PC-3 (cell line): Measurements from ENCODE around the gene PAFAH2. TPM values are rescaled to one million over a fixed set of nuclear protein-coding genes. Genes with fewer than 3 reads are reported as not detected.

Experiments used
- ATAC-seq: fragments of 200-7000 bp; cut with Tn5 transposase; 2 replicates; pipeline ENCODE4 v1.9.1; 2020; ENCODE audit warnings: mild to moderate bottlenecking, moderate library complexity
- BruUV-seq: library from RNA; stranded (reverse); fragments of 400-500 nt; replicated peaks from 2 replicates; lab custom pipeline; 2021; lab: Mats Ljungman, UMichigan
- CTCF ChIA-PET: fragments of 300-600 bp; sonication (Branson Sonifier 250); formaldehyde crosslinking; loops from one replicate; lab custom pipeline; 2022; ENCODE audit warnings: antibody characterized with exemption; lab: Charles Lee
- POLR2A ChIA-PET: fragments of 300-600 bp; sonication (Branson Sonifier 250); formaldehyde crosslinking; loops from one replicate; lab custom pipeline; 2022; ENCODE audit warnings: antibody characterized with exemption; ENCODE audit not compliant: unreplicated experiment; lab: Charles Lee
- DNase-seq: peaks from one replicate; pipeline ENCODE4 v3.0.0-alpha.2; 2015
- H2AFZ ChIP-seq: fragments of 300-600 bp; sonication (generic); 2 replicates; pipeline ENCODE4 v1.6.0; 2016; ENCODE audit warnings: antibody characterized with exemption, low read length
- H3F3A ChIP-seq: fragments of 300-600 bp; sonication (generic); one replicate; pipeline ENCODE4 v1.6.0; 2017; ENCODE audit warnings: antibody characterized with exemption, low read length, control low read depth, mild to moderate bottlenecking; ENCODE audit not compliant: unreplicated experiment
- H3K27ac ChIP-seq: fragments of 300-600 bp; sonication (generic); 2 replicates; pipeline ENCODE4 v1.5.1; 2016; ENCODE audit warnings: mild to moderate bottlenecking, low read length
- H3K27me3 ChIP-seq: fragments of 300-600 bp; sonication (generic); 2 replicates; pipeline ENCODE4 v1.6.1; 2016; ENCODE audit warnings: low read length, mixed read lengths
- H3K36me3 ChIP-seq: fragments of 300-600 bp; sonication (generic); 2 replicates; pipeline ENCODE4 v1.6.1; 2016; ENCODE audit warnings: low read depth, mixed run types, low read length, mixed read lengths
- H3K4me1 ChIP-seq: fragments of 300-600 bp; sonication (generic); 2 replicates; pipeline ENCODE4 v1.5.1; 2016; ENCODE audit warnings: low read length; ENCODE audit not compliant: insufficient read depth
- H3K4me2 ChIP-seq: fragments of 300-600 bp; sonication (generic); 2 replicates; pipeline ENCODE4 v1.6.0; 2016; ENCODE audit warnings: low read length
- H3K4me3 ChIP-seq: fragments of 300-600 bp; sonication (generic); 2 replicates; pipeline ENCODE4 v1.5.1; 2016; ENCODE audit warnings: mild to moderate bottlenecking, low read length, mixed read lengths
- H3K79me2 ChIP-seq: fragments of 300-600 bp; sonication (generic); 2 replicates; pipeline ENCODE4 v1.6.1; 2017; ENCODE audit warnings: low read length, mixed read lengths
- H3K9ac ChIP-seq: fragments of 300-600 bp; sonication (generic); 2 replicates; pipeline ENCODE4 v1.6.0; 2016; ENCODE audit warnings: mild to moderate bottlenecking, low read length
- H3K9me2 ChIP-seq: fragments of 300-600 bp; sonication (generic); replicated peaks from 2 replicates; pipeline ENCODE4 v1.6.1; 2016; ENCODE audit warnings: mixed run types, low read length, mixed read lengths
- H3K9me3 ChIP-seq: fragments of 300-600 bp; sonication (generic); 2 replicates; pipeline ENCODE4 v1.6.1; 2016; ENCODE audit warnings: low read length, mixed read lengths
- H4K20me1 ChIP-seq: fragments of 300-600 bp; sonication (generic); 2 replicates; pipeline ENCODE4 v1.6.1; 2016; ENCODE audit warnings: low read length, mixed read lengths
- CTCF ChIP-seq: fragments of 300-600 bp; sonication (generic); conservative IDR thresholded peaks from 2 replicates; pipeline ENCODE4 v1.5.1; 2017; ENCODE audit warnings: antibody characterized with exemption, low read depth, mild to moderate bottlenecking, low read length
- EZH2 ChIP-seq: fragments of 300-600 bp; sonication (generic); IDR thresholded peaks from one replicate; pipeline ENCODE4 v1.6.1; 2017; ENCODE audit warnings: antibody characterized with exemption, mild to moderate bottlenecking, low read length; ENCODE audit not compliant: unreplicated experiment
- EZH2phosphoT487 ChIP-seq: fragments of 300-600 bp; sonication (generic); IDR thresholded peaks from 2 replicates; pipeline ENCODE4 v1.6.1; 2018; ENCODE audit warnings: mild to moderate bottlenecking, antibody characterized with exemption, low read length, borderline replicate concordance
- intact Hi-C: fragments of 100-400 bp; cut with micrococcal nuclease; formaldehyde crosslinking; loops from 2 replicates; pipeline ENCODE4 v1.9.0; 2023
- total RNA-seq: library from RNA; depleted of rRNA; stranded (reverse); fragments of >200 nt; gene quantifications from 2 replicates; pipeline ENCODE4 v1.2.3, GENCODE V29; 2014

PAFAH2 gene
- total RNA-seq, 1 experiment from 2014 or later = 9.0 TPM

GRCh38 chr1:25929016-25929415 lies 68.8 kb downstream of the PAFAH2 start:
- no peak for TF ChIP-seq CTCF
- Histone ChIP-seq H3K27ac (no peak overlapping the region), H3K36me3 (no peaks in the 10 kb centered on the region), H4K20me1 (no peaks in the 10 kb centered on the region), H3K4me2 (no peak overlapping the region), H2AFZ (no peak overlapping the region), H3K9ac (no peak overlapping the region), H3K79me2 (no peaks in the 10 kb centered on the region), H3K27me3 (no peaks in the 10 kb centered on the region), H3K4me3 (no peak overlapping the region), H3K4me1 (no peaks in the 10 kb centered on the region), H3F3A (no peaks in the 10 kb centered on the region), H3K9me2 (no peaks in the 10 kb centered on the region), H3K9me3 (no peaks in the 10 kb centered on the region)
- ATAC-seq = no peak
- intact Hi-C loops = no loop called here
- no peak for DNase-seq
- ChIA-PET CTCF (no interaction called here), POLR2A (no interaction called here)
- no TSS peak for BruUV-seq

- TF ChIP-seq EZH2 (no peak), CTCF (no peak), EZH2phosphoT487 (no peak)
- no TSS peak for BruUV-seq
- Histone ChIP-seq H3K79me2 (no peaks in the 10 kb centered on the region), H3K27ac (no peak overlapping the region), H2AFZ (no peak overlapping the region), H4K20me1 (no peaks in the 10 kb centered on the region), H3K9me3 (no peaks in the 10 kb centered on the region), H3K4me2 (no peak overlapping the region), H3K9ac (no peak overlapping the region), H3K4me3 (no peak overlapping the region), H3K9me2 (no peaks in the 10 kb centered on the region), H3K36me3 (no peaks in the 10 kb centered on the region), H3K27me3 (no peaks in the 10 kb centered on the region), H3F3A (no peaks in the 10 kb centered on the region), H3K4me1 (peaks cover 8% of the 10 kb centered on the region; the same call in 1 of the 2 replicates)
- intact Hi-C loops = no loop called here
- DNase-seq (no peak), ATAC-seq (no peak)
- ChIA-PET CTCF (no interaction called here), POLR2A (no interaction called here)
Observed at GRCh38 chr1:25927521-25928265, 70.2 kb downstream of the PAFAH2 start.

GRCh38 chr1:25926731-25927496 lies 70.9 kb downstream of the PAFAH2 start:
- BruUV-seq = no TSS peak
- intact Hi-C loops = no loop called here
- Histone ChIP-seq H4K20me1 (no peaks in the 10 kb centered on the region), H3K4me2 (no peak overlapping the region), H3K9ac (no peak overlapping the region), H3K4me1 (peaks cover 12% of the 10 kb centered on the region; the same call in 1 of the 2 replicates), H3K9me2 (no peaks in the 10 kb centered on the region), H3K36me3 (no peaks in the 10 kb centered on the region), H3K4me3 (no peak overlapping the region), H2AFZ (no peak overlapping the region), H3K27me3 (no peaks in the 10 kb centered on the region), H3K9me3 (no peaks in the 10 kb centered on the region), H3K27ac (no peak overlapping the region), H3K79me2 (no peaks in the 10 kb centered on the region), H3F3A (no peaks in the 10 kb centered on the region)
- ChIA-PET POLR2A (no interaction called here), CTCF (no interaction called here)
- ATAC-seq (no peak), DNase-seq (no peak)
- TF ChIP-seq CTCF (no peak), EZH2phosphoT487 (no peak), EZH2 (no peak)
